ENCODE data around the gene ENOX1.

Gene ENOX1

GRCh38 chr13:43528992-43529391 lies 257.8 kb downstream of the ENOX1 start:
- DNase-seq, result no peak

DNA sequence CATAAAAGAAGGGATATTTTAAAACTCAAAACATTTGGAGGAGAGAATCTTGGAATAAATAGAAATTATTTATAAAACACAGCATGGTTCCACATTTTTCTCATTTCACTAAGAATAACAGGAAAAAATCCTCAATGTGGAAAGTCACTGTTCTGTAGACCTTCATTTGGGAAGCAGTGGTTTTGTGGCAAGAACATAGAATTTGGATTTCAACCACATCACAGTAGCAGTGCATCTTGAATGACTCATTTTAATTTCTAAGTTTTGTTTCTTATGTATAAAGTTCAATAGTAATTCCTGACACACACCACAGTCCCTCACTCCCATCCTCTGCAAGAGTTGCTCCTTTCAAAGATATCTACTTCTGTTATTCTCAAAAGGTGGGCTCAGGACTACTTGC lies 264.0 kb downstream of the ENOX1 start:
- no peak for DNase-seq

GRCh38 chr13:43520351-43520750 lies 266.4 kb downstream of the ENOX1 start:
- no peak for DNase-seq

DNA sequence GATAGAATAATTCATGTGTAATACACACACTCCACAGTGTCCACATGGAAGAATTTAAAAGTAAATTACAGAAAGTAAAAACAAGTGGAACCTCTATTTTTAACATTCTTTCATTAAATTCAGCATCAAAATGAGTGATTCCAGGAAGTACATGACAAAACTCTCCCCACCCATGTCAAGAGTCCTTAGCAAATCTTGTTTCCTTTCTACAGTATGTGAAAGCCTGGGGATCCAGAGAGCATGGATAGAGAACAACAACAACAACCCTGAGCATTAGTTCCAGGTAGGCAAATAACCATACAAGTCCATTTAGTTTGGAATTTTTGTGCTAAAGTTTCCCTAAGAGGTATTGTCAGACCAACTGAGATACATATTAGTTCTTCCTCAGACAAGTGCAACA lies 267.9 kb downstream of the ENOX1 start:
- no peak for DNase-seq

DNA sequence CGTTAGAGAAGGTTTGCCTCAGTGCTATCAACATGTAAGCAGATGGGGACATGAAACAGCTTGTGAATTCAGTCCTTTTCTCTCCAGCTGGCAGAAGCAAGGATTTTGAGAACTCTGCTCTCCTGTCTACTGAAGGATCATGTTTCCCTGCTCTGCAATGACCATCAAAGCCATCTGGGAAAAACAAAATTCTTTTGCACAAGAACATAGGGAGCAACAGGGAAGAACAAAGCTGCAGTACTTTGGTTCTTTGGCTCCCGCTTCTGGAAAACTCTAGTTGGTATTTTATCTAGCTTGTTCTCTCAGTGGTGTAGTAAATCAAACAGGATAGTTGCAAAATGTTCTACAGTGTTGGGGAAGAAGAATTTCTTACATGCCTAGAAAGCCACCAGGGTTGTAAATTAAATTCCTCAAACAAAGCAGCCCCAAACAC lies 270.4 kb downstream of the ENOX1 start:
- DNase-seq, result no peak

GRCh38 chr13:43515531-43515930 lies 271.2 kb downstream of the ENOX1 start:
- DNase-seq, result no peak

- DNase-seq, result no peak
Measured at GRCh38 chr13:43514311-43514710, 272.5 kb downstream of the ENOX1 start.

DNA sequence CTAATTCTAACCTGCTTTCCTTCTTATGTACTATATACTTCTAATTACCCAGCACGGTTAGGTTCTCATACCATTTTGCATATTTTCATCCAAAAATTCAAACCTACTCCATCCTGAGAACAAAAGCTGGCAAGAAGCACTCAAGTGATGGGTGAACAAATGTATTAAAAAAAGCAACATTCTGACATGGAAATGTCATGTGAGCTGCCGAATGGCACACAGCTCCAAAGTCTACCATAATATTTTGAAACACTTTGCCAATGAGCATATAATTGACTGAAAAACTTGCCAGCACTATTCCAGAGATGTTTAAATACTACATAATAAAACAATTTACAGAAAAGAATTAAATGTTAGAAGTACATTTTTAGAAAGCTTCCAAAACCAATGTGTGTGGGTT lies 274.6 kb downstream of the ENOX1 start:
- no peak for DNase-seq

GRCh38 chr13:43510956-43511901 lies 275.5 kb downstream of the ENOX1 start:
- DNase-seq, result no peak

DNA sequence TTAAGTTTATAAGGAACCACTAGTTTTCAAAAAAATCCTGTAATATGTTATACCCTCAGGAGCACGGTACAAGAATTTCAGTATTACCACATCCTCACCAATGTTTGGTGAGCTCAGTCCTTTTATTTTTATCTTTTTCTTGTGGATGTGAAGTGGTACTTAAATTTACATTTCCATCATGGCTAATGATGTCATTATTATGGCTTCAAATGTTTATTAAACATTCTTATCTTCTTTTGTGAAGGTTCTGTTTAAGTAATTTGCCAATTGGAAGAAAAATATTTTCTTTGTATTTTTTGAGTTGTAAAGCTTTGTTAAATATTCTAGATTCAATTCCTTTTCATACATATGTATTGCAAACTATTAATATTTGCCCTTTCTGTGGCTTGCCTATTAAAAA lies 291.0 kb downstream of the ENOX1 start:
- no peak for DNase-seq

GRCh38 chr13:43494206-43494605 lies 292.6 kb downstream of the ENOX1 start:
- DNase-seq, result no peak

GRCh38 chr13:43493496-43494000 lies 293.2 kb downstream of the ENOX1 start:
- DNase-seq, result no peak

DNA sequence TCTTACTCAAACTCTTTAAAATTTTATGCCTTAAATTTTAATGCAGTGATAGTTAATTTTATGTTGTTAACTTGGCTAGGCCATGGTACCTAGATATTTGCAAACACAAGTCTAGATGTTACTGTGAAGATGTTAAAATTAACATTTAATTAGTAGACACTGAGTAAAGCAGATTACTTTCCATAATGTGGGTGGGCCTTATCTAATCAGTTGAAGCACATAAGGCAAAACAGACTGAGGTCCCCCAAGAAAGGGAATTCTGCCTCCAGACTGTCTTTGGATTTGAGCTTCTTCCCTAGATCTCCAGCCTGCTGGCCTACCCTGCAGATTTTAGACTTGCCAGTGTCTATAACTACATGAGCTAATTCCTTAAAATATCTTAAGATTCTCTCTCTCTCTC lies 294.0 kb downstream of the ENOX1 start:
- no peak for DNase-seq

GRCh38 chr13:43492311-43492710 lies 294.5 kb downstream of the ENOX1 start:
- DNase-seq, result no peak

DNA sequence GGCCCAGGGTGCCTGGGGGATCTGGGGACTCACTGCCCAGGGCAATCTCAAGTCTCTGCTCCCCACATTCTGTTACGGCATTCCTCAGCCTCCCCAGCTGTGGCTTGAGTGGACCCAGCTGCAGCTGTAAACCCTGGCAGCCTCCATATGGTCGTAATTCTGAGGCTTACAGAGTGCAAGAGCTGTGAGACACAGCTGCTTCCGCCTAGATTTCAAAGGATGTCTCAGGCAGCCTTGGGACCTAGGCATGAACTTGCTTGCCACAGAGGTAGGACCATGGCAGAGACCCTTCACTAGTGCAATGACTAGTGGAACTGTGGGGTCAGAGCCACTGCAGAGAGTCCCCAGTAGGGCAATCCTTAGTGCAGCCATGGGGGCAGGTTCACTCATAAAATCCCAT lies 297.5 kb downstream of the ENOX1 start:
- DNase-seq, result no peak

GRCh38 chr13:43487885-43488284 lies 298.9 kb downstream of the ENOX1 start:
- no peak for DNase-seq

DNA sequence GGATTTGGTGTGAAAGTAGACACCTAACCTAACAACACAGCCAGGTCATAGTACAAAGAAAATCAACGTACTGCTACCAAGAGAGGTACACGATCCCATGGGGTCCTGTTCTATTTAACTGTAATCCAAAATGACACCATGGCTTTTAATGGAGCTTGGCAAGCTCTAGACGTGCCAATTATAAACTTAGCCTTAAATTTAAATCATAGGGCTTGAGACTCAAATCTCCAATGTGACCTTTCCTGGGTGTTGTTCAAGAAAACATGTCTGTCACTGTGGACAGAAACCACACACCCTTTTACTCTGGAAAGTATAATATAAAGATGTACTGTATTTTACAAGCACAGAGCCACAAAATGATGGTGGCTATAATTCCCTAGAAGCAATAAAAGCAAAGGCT lies 299.3 kb downstream of the ENOX1 start:
- DNase-seq, result no peak

- no peak for DNase-seq
Measured at GRCh38 chr13:43484432-43485225, 302.1 kb downstream of the ENOX1 start.

- no peak for DNase-seq
Measured at GRCh38 chr13:43483930-43484329, 302.8 kb downstream of the ENOX1 start.

DNA sequence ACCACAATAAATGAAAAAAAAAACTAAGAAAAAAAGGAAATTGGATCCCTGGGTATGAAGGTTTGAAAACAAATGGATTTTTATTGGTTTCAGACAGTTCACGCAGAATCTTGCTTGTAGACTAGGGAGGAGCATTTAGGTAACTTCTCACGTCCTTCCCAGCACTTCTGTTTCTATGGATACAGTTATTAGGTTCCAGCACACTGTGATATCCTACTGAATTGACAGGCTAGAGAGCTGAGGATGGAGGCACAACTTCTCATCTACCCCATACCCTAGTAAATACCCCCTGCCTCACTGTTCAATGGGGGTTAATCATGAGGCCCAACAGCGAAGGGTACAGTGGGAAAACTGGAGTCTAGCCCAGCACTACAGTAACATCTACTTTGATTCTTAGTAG lies 304.1 kb downstream of the ENOX1 start:
- no peak for DNase-seq

- no peak for DNase-seq
Measured at GRCh38 chr13:43482026-43482425, 304.7 kb downstream of the ENOX1 start.

DNA sequence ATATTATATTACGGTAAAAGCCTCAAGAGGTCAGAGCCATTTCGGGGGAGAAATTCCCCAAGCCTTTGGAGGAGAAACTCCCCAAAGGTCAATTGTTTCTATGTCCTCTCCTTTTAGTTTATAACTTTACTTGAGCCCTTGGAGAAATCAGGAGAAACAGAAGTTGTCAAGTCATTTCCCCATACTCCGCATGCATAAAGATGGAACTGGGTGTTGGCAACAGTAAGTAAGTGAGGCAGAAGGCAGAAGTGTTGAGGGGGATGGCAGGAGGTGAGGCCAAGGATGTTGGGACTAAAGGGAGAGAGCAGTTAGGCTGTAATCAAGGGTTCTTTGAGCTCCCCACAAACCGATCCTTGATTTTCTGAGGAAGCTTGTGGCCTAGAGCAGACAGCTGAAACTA lies 307.9 kb downstream of the ENOX1 start:
- no peak for DNase-seq

DNA sequence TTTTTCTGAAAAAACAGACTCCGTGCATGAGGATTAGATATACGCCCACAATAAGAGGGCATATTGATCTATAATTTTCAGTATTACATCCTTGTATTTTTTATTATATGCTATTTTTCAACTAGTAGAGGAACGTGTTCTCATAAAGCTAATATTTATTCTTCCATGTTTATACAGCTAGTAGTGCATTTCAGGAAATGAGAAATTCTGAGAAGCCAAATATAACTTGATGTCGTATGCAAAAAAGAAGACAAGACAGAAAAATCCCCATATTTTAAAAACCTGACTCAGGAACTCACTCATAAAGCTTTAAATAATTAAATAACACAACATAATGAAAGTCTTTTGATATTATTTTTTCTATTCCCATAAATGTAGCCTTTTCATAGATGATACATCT lies 308.6 kb downstream of the ENOX1 start:
- no peak for DNase-seq

- no peak for DNase-seq
Measured at GRCh38 chr13:43475140-43475539, 311.6 kb downstream of the ENOX1 start.
